ENCODE results near the gene TMEM158. TPM values are rescaled to one million over a fixed set of nuclear protein-coding genes. Genes with fewer than 3 reads are reported as not detected.
A peak's percentile ranks its signal among the peaks of the same experiment; 100 is the strongest.

TMEM158 gene
- total RNA-seq, 1 donor from 2014 or later: 2.7 TPM

- no peak overlapping the region for H3K4me2 ChIP-seq
- H3K9ac ChIP-seq: no peak overlapping the region
- no peak overlapping the region for H2AFZ ChIP-seq (replicated peaks)
- peak overlapping the region; percentile 10 for H3K27ac Mint-ChIP-seq
- H3K4me1 Mint-ChIP-seq: peaks cover 33% of the 10 kb centered on the region
- peaks cover 4% of the 10 kb centered on the region for H3K4me1 ChIP-seq
- no peaks in the 10 kb centered on the region for H3K36me3 ChIP-seq
- DNase-seq (ENCODE audit: low spot score): no peak
- peaks cover 4% of the 10 kb centered on the region for H3F3A ChIP-seq (ENCODE audit: low read depth)
- H3K36me3 Mint-ChIP-seq: no peaks in the 10 kb centered on the region
- no peak overlapping the region for H3K4me3 Mint-ChIP-seq
- no peaks in the 10 kb centered on the region for H3K9me3 ChIP-seq (ENCODE audit: low read depth)
- H3K27me3 ChIP-seq: no peaks in the 10 kb centered on the region
- no peak overlapping the region for H3K27ac ChIP-seq
- TF ChIP-seq EZH2phosphoT487 (IDR thresholded peaks at IDR 0.05) (no peak), EZH2 (IDR thresholded peaks at IDR 0.05) (no peak), CTCF (IDR thresholded peaks at IDR 0.05) (no peak)
- H3K4me3 ChIP-seq: no peak overlapping the region
- no peaks in the 10 kb centered on the region for H4K20me1 ChIP-seq (ENCODE audit: low read depth)
- peaks cover 16% of the 10 kb centered on the region for H3K27me3 Mint-ChIP-seq (ENCODE audit: insufficient read depth, low read depth)
- H3K9me3 Mint-ChIP-seq: peaks cover 3% of the 10 kb centered on the region
- H3K79me2 ChIP-seq (ENCODE audit: low read depth): no peaks in the 10 kb centered on the region
Measured at GRCh38 chr3:45185461-45185860, 40.6 kb downstream of the TMEM158 start.

GRCh38 chr3:45185052-45185451, 41.0 kb downstream of the TMEM158 start:
- Histone ChIP-seq H3K27me3 (no peaks in the 10 kb centered on the region), H3K9me3 (ENCODE audit: low read depth) (no peaks in the 10 kb centered on the region), H3K79me2 (ENCODE audit: low read depth) (no peaks in the 10 kb centered on the region), H3K4me1 (peaks cover 4% of the 10 kb centered on the region), H3F3A (ENCODE audit: low read depth) (peaks cover 4% of the 10 kb centered on the region), H4K20me1 (ENCODE audit: low read depth) (no peaks in the 10 kb centered on the region), H2AFZ (replicated peaks) (no peak overlapping the region), H3K4me3 (no peak overlapping the region), H3K4me2 (no peak overlapping the region), H3K36me3 (no peaks in the 10 kb centered on the region), H3K9ac (no peak overlapping the region), H3K27ac (no peak overlapping the region)
- H3K36me3 Mint-ChIP-seq: no peaks in the 10 kb centered on the region
- peak overlapping the region; percentile 10 for H3K27ac Mint-ChIP-seq
- H3K4me1 Mint-ChIP-seq: peaks cover 33% of the 10 kb centered on the region
- no peak for TF ChIP-seq EZH2phosphoT487 (IDR thresholded peaks at IDR 0.05)
- no peak for TF ChIP-seq EZH2 (IDR thresholded peaks at IDR 0.05)
- no peak for TF ChIP-seq CTCF (IDR thresholded peaks at IDR 0.05)
- peaks cover 3% of the 10 kb centered on the region for H3K9me3 Mint-ChIP-seq
- peaks cover 15% of the 10 kb centered on the region for H3K27me3 Mint-ChIP-seq (ENCODE audit: insufficient read depth, low read depth)
- DNase-seq (ENCODE audit: low spot score): no peak
- H3K4me3 Mint-ChIP-seq: no peak overlapping the region

GRCh38 chr3:45183872-45184262, 42.2 kb downstream of the TMEM158 start:
- Histone ChIP-seq H3K4me1 (peaks cover 1% of the 10 kb centered on the region), H4K20me1 (ENCODE audit: low read depth) (no peaks in the 10 kb centered on the region), H3K27ac (no peak overlapping the region), H3K9ac (no peak overlapping the region), H3K27me3 (no peaks in the 10 kb centered on the region), H3K4me3 (no peak overlapping the region), H3K36me3 (no peaks in the 10 kb centered on the region), H2AFZ (replicated peaks) (no peak overlapping the region), H3K79me2 (ENCODE audit: low read depth) (no peaks in the 10 kb centered on the region), H3K9me3 (ENCODE audit: low read depth) (no peaks in the 10 kb centered on the region), H3K4me2 (no peak overlapping the region), H3F3A (ENCODE audit: low read depth) (peaks cover 4% of the 10 kb centered on the region)
- H3K36me3 Mint-ChIP-seq: no peaks in the 10 kb centered on the region
- peaks cover 7% of the 10 kb centered on the region for H3K27me3 Mint-ChIP-seq (ENCODE audit: insufficient read depth, low read depth)
- H3K9me3 Mint-ChIP-seq: no peaks in the 10 kb centered on the region
- no peak overlapping the region for H3K4me3 Mint-ChIP-seq
- no peak overlapping the region for H3K27ac Mint-ChIP-seq
- no peak for DNase-seq (ENCODE audit: low spot score)
- TF ChIP-seq EZH2 (IDR thresholded peaks at IDR 0.05) (no peak), EZH2phosphoT487 (IDR thresholded peaks at IDR 0.05) (no peak), CTCF (IDR thresholded peaks at IDR 0.05) (no peak)
- H3K4me1 Mint-ChIP-seq: peaks cover 27% of the 10 kb centered on the region
